Heart left ventricle (tissue), 13 donors: ENCODE results near the gene RELL1.

Source experiments
- CTCF ChIP-seq, 12 donors: fragments of 200-600 bp; sonication (generic) in 4 of 12; IDR thresholded peaks; one replicate each; pipeline versions ENCODE4 v1.5.0 to v1.8.0; 2018 to 2022; ENCODE audit warnings: antibody characterized with exemption in 12 of 12, mild to moderate bottlenecking in 5 of 12
- POLR2A ChIP-seq, 2 donors: fragments of 450-650 bp; IDR thresholded peaks; one replicate each; pipeline ENCODE4 v1.6.1; 2017; ENCODE audit warnings: antibody characterized with exemption in 2 of 2, mild to moderate bottlenecking in 2 of 2, moderate library complexity in 2 of 2
- donor health status: ischemic (EF 13 %, LVEDD 7.1; RV severe dilation, severe dysfunction).
- donor health status: DM: no; HTN: yes; CAD: no.
- donor health status: DM: no; HTN: no; CAD: no.
- donor health status: ischemic (EF 25% LVEDD 6.9; RV normal size, moderate dysfunction).
- donor health status: ischemic (EF 25% LVEDD 5.7; RV mildly dilated, moderate dysfunction).
- donor health status: ischemic (EF 35%, LVEDD 5.7; RV mildly dilated, moderate dysfunction).
- donor health status: nonischemic (EF 11% LVEDD 7.7; RV severe dilation, severe dysfunction).
- donor health status: DM: yes; HTN: yes; CAD: no.
- donor health status: PGD.
- donor health status: ischemic (EF 29% LVEDD 5.4; RV normal size, mild dysfunction).
- donor health status: nonischemic (EF 23%, LVEDD 6.1; RV moderate dilation, normal function).

GRCh38 chr4:37620176-37620575 is 66.0 kb downstream of the RELL1 start:
- no peak for TF ChIP-seq CTCF (IDR thresholded peaks at IDR 0.05)
- TF ChIP-seq POLR2A (IDR thresholded peaks at IDR 0.05), result no peak
